ENCODE data around the gene CCNL1.

Gene CCNL1

DNA sequence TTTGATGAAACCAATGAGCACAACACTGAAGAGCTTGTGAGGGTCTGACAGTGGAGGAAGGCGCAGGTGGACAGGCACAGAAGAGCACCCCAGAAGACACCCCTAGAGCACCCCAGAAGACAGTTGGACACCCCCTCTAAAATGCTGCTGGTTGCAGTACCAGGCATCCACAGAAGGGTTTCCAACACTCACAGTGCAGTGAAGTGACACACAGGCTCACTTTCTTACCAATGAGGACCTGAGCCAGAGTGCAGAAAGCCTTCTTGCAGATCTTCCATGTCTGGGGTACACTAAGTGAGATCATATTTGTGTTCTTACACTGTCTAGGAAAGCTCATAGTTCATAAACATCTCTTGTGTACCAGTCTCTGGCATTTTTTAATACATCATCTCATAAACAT, 27.6 kb downstream of the CCNL1 start:
- TF ChIP-seq JUND (IDR thresholded peaks at IDR 0.05; ENCODE audit: low read depth), result no peak
- no peak for DNase-seq (ENCODE audit: low read depth in 1 of 2, low spot score in 1 of 2)
- in situ Hi-C loops (cut with HindIII; ENCODE audit: low pct_unique_long_range_greater_than_20kb, low sequenced_read_pairs), result no loop called here

DNA sequence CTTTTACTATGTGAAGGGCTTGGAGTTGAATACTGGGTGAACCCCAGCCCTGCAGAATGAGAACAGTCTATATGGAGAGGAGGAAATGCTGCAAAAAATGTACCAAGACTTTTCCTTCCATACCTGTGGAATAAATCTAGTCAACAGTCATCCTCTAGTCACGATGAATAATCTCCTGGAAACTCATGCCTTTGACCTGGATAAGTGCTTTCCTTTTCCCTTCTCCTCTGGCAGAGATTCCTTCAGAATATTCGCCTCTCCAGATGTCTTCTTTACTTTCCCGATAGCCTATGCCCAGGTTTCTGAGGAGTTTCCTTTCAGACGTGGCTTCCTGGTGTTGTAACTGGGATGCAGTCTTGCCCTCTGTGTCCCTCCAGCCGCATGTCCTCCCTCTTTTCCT, 28.1 kb downstream of the CCNL1 start:
- DNase-seq (ENCODE audit: low read depth in 1 of 2, low spot score in 1 of 2), result no peak
- in situ Hi-C loops (cut with HindIII; ENCODE audit: low pct_unique_long_range_greater_than_20kb, low sequenced_read_pairs), result no loop called here
- no peak for TF ChIP-seq JUND (IDR thresholded peaks at IDR 0.05; ENCODE audit: low read depth)

DNA sequence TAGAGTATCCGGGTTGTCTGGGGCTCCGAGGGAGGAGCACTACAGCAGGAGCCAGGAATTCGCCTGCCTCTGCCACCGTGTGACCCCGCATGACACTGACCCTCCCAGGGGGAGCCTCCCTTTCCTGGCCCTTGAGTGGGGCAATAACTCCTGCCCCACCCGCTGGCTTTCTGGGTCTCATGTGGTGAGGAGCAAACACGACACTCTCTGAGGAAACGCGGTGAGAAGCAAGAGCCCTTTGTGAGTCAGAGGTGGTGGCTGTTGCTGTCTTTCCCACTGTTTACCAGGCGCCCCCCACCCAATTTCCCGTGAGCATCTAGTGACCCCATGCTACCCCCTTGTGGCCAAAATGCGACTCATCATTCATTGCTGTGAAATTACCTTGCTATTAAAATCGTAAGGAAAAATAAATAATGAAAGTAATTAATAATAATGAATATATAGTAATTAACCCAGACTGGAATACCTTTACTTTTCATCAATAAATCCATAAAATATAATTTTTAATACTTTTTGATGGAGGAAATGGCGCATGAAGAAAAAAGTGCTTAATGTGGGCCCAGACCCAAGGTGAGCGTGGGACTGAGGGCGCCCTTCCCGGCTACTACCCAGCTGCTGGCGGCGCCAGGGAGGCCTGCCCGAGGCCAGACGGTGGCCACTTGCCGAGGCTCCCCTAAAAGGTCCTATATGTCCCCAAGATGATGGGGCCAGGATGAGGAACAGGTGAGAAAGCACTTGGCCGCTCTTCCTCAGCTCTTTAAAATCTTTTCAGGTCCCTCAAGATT, 29.3 kb downstream of the CCNL1 start:
- peak in 1 of 2 experiments; percentile 31 for DNase-seq (ENCODE audit: low read depth in 1 of 2, low spot score in 1 of 2)
- in situ Hi-C loops (cut with HindIII; ENCODE audit: low pct_unique_long_range_greater_than_20kb, low sequenced_read_pairs), result no loop called here
- TF ChIP-seq JUND (IDR thresholded peaks at IDR 0.05; ENCODE audit: low read depth), result no peak

DNA sequence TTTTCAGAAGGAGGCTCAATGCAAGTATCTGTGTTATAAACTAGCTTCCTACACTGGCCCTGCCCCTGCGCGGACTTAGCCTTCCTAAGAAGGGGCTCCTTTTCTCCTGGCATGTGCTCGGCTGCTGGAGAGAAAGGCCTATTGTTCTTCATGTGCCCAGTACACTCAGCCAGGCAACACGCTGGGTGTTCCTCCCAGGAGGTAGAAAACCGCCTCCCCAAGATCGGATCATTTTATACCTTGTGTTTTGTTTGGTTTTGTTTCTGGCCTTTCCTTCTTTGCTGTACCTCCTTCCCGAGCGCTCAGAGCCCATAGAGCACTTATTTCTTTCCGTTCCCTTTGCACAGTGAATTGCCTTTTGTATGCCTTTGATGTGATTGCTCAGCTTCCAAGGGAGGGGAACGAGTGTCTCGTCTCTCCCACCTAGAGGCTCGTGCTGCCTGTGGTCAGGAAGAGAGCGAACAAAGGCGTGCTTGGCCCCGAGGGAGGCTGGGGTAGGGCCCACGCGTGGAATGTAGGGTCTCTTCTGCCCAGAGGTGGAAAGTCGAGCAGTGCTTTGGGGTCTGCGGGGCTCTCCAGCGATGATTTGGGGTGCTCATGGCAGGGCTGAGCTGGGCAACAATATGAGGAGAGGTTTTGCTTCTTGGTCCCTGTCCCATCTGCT, 30.0 kb downstream of the CCNL1 start:
- no peak for DNase-seq (ENCODE audit: low read depth in 1 of 2, low spot score in 1 of 2)
- TF ChIP-seq JUND (IDR thresholded peaks at IDR 0.05; ENCODE audit: low read depth), result no peak
- in situ Hi-C loops (cut with HindIII; ENCODE audit: low pct_unique_long_range_greater_than_20kb, low sequenced_read_pairs), result no loop called here

DNA sequence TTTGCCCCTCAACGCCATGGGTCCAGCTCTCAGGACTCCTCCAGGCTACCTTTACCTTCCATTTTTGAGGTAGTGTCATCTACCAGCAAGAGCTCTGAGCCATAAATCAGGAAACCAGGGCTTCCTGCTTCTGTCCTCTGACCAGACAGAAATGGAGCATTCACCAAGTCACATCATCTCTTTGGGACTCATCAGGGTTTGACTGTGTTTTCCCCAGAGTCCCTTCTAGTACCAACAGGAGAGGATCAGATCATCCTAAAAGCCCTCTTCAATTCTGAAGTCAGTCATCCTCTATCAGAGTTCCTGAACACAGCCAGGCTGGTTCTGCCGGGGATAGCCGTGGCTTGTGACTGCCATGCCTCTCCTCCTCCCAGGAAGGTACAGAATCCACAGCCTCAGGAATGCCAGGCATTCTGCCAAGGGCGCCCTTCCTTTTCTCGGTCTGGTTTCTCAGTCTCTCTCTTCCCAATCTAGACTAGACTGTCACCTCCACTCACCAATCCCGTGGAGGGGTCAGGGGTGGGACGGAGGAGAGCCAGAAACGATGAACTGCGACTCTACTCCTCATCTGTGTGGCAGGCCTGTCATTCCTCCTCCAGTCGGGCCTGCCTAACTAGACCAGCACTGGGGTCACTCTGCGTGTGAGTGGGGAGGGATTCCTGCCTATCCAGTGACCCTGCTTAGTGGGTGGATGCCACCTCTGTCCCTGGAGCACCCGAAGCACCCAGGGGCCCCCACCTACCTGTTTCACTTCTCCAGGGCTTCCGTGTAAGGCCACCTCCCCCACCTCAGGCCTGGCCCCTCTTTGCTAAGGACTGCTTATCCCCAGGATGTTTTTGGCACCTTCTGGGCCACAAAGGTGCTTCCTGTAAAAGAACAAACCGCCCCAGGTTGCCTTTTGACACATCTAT, 30.9 kb downstream of the CCNL1 start:
- TF ChIP-seq JUND (IDR thresholded peaks at IDR 0.05; ENCODE audit: low read depth), result no peak
- in situ Hi-C loops (cut with HindIII; ENCODE audit: low pct_unique_long_range_greater_than_20kb, low sequenced_read_pairs), result no loop called here
- DNase-seq (ENCODE audit: low read depth in 1 of 2, low spot score in 1 of 2), result peak; percentile 41 to 70

DNA sequence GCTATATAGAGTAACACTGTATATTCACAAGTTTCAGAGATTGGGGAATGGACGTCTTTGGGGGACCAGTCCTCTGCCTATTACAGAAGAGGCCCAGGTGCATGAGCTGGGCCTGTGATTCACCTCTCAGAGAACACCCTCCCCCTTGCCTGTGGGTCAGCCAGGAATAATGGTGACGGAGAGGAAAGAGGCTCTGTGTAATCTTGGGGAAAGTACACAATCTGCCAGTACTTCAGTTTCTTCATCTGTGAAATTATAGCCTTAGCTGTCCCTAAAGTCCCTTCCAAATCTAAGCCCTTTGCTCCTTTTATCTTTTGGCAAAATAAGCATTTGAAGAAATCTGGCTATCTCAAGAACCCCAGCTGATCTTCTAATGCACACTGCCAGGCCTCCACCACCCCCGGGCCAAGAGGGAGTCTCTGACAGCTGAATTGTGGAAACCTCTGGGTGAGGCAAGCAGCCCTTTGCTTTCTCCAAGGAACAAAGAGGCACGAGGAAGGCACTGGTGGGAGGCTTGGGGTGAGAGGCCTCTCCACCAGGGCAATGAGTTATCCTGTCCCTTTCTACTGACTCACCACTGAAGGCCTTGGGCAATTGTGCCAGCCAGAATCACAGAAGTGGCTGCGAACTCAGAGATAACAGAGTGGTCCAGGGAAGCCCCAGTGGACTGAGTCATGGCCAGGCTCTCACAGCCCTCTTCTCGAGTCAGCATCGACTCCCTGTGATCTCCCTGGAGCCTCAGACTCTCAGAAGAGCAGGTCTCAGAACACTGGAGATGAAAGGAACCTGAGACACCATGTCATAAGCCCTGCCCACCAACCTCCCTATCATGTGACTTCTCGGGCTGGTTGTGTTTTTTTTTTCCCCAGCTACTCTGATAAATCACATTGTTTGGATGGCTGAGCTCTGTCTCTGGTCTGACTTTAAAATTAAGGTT, 31.8 kb downstream of the CCNL1 start:
- no peak for TF ChIP-seq JUND (IDR thresholded peaks at IDR 0.05; ENCODE audit: low read depth)
- DNase-seq (ENCODE audit: low read depth in 1 of 2, low spot score in 1 of 2), result no peak
- in situ Hi-C loops (cut with HindIII; ENCODE audit: low pct_unique_long_range_greater_than_20kb, low sequenced_read_pairs), result no loop called here

DNA sequence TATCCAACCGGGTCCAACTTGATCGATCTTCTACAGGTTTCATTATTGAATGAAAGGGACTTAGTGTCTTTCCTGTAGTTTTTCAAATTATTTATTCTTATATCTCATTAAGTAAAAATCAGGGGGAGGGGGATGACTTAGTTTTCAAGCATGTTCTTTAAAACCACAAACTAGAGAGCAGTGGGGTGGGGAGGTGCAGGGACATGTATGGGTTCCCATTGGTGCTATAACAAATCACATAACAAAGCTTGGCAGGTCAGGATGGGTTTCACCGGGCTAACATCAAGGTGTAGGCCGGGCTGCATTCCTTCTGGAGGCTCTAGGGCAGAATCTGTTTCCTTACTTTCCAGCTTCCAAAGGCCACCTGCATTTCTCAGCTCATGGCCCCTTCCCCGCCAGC, 32.7 kb downstream of the CCNL1 start:
- TF ChIP-seq JUND (IDR thresholded peaks at IDR 0.05; ENCODE audit: low read depth), result no peak
- DNase-seq (ENCODE audit: low read depth in 1 of 2, low spot score in 1 of 2), result no peak
- in situ Hi-C loops (cut with HindIII; ENCODE audit: low pct_unique_long_range_greater_than_20kb, low sequenced_read_pairs), result no loop called here

DNA sequence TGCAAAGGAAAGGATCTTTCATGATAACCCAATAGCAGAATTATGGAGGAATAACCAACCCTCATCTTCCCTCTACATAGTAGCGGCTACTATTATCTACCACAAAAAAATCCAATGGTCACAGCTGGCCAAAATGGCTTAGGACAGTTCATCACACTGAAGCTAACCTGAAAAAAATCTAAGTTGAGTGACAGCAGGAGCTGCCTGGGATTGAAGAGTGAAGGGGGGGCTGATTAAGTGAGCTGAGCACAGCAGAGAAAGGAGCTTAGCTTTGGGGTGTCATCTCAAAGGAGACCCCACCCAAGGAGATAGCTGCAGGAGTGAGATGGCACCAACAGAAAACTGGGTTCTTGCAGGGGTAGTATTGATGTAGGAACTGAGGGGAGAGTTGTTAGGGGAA, 33.6 kb downstream of the CCNL1 start:
- no peak for TF ChIP-seq JUND (IDR thresholded peaks at IDR 0.05; ENCODE audit: low read depth)
- in situ Hi-C loops (cut with HindIII; ENCODE audit: low pct_unique_long_range_greater_than_20kb, low sequenced_read_pairs), result no loop called here
- no peak for DNase-seq (ENCODE audit: low read depth in 1 of 2, low spot score in 1 of 2)

DNA sequence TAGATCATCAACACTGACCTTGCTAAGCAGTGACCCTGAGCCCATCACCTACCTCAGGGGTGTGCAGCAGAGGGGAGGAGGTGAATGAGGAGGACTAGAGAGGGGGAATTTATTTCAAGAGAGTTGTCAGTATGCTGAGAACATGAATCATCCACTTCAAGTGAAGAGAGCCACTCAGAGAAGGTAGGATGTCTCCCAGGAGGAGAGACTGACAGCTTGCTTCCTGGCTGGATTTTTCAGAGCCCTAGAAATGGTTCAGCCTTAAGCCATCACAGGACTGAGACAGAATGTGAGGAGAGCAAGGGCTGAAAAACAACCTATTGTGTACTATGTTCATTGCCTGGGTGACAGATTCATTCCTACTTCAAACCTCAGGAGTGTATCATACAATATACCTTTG, 34.8 kb downstream of the CCNL1 start:
- no peak for DNase-seq (ENCODE audit: low read depth in 1 of 2, low spot score in 1 of 2)
- TF ChIP-seq JUND (IDR thresholded peaks at IDR 0.05; ENCODE audit: low read depth), result no peak
- in situ Hi-C loops (cut with HindIII; ENCODE audit: low pct_unique_long_range_greater_than_20kb, low sequenced_read_pairs), result no loop called here

DNA sequence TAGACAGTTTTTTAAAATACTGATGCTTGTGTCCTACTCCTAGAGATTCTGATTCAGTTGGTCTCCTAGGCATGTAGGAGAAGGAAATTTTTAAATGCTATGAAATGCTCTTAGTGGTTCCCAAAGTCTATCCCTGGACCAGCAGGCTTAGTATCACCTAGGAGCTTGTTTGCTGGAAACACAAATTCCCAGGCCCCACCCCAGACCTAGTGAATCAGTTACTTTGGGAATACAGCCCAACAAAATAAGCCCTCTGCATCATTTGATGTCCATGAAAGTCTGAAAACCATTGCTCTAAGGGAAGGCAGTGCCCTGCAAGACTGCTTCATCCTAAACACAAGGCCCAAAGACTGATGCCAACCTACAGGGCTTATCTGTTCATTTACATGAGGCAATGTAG, 36.3 kb downstream of the CCNL1 start:
- no peak for DNase-seq (ENCODE audit: low read depth in 1 of 2, low spot score in 1 of 2)
- TF ChIP-seq JUND (IDR thresholded peaks at IDR 0.05; ENCODE audit: low read depth), result no peak
- in situ Hi-C loops (cut with HindIII; ENCODE audit: low pct_unique_long_range_greater_than_20kb, low sequenced_read_pairs), result no loop called here

DNA sequence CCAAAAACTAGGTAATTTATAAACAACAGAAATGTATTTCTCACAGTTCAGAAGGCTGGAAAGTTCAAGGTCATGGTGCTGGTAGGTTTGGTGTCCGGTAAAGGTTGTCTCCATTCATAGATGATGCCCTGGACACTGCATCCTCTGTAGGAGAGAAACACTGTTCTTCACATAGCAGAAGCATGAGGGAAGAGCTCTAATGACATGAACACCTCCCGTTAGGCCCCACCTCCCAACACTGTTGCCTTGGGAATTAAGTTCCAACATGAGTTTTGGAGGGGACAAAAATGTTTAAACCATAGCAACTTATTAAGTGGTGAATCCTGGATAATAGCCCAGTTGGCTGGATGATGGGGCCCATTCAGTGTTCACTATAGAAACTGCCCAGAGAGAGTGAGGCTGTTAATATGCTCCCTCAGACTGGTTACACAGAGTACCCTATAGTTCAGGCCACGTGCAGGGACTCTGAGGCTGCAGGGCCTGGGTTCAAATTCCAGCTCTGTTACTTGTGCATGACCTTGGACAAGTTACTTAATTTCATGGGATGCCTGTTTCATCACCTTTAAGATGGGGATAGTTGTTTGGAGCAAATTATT, 37.0 kb downstream of the CCNL1 start:
- in situ Hi-C loops (cut with HindIII; ENCODE audit: low pct_unique_long_range_greater_than_20kb, low sequenced_read_pairs), result no loop called here
- DNase-seq (ENCODE audit: low read depth in 1 of 2, low spot score in 1 of 2), result no peak
- no peak for TF ChIP-seq JUND (IDR thresholded peaks at IDR 0.05; ENCODE audit: low read depth)
